GM12878 (cell line): ENCODE results near the gene PARVA. TPM values are rescaled to one million over a fixed set of nuclear protein-coding genes. Genes with fewer than 3 reads are reported as not detected.

Experiments
- ATAC-seq: fragments of 200-7000 bp; cut with Tn5 transposase; 3 replicates; pipeline ENCODE4 v1.9.1; 2020; ENCODE audit warnings: mild to moderate bottlenecking, moderate library complexity
- BruUV-seq: library from RNA; stranded (reverse); fragments of 400-500 nt; replicated peaks from 2 replicates; lab custom pipeline; 2021; lab: Mats Ljungman, UMichigan
- CTCF ChIA-PET: fragments of 300-600 bp; sonication (Branson Sonifier 250); formaldehyde crosslinking; extraction: SDS; loops from one replicate; lab custom pipeline; 2021; ENCODE audit warnings: inconsistent platforms; lab: Yijun Ruan, JAX
- POLR2A ChIA-PET: fragments of 350-600 bp; formaldehyde crosslinking; extraction: SDS; loops from one replicate; lab custom pipeline; 2021; ENCODE audit warnings: inconsistent platforms; lab: Charles Lee
- RAD21 ChIA-PET: fragments of 300-600 bp; sonication (Branson Sonifier 250); formaldehyde crosslinking; loops from one replicate; lab custom pipeline; 2023; ENCODE audit warnings: antibody characterized with exemption; ENCODE audit not compliant: unreplicated experiment; lab: Charles Lee
- SMC1A ChIA-PET: fragments of 300-600 bp; sonication (Branson Sonifier 250); formaldehyde crosslinking; loops from one replicate; lab custom pipeline; 2023; ENCODE audit not compliant: unreplicated experiment, uncharacterized antibody; lab: Charles Lee
- DNase-seq: peaks from one replicate; pipeline ENCODE4 v3.0.0-alpha.2; 2011; ENCODE audit warnings: low read depth, low spot score
- FAIRE-seq: peaks from 3 replicates; lab custom pipeline; 2011; peaks lifted over from hg19 to GRCh38; lab: Jason Lieb, UNC
- H2AFZ ChIP-seq: 2 replicates; pipeline ENCODE4 v1.6.0; 2011; ENCODE audit warnings: low read depth, low read length, control low read depth; ENCODE audit not compliant: control insufficient read depth
- H3K27ac ChIP-seq: 2 replicates; pipeline ENCODE4 v1.5.1; 2011; ENCODE audit warnings: control low read depth; ENCODE audit not compliant: control insufficient read depth, insufficient read depth
- H3K27me3 ChIP-seq, 2 experiments: replicated peaks in 1 of 2; 2 replicates each; pipeline versions ENCODE4 v1.6.0 to v1.6.1; 2011; ENCODE audit warnings: low read length in 1 of 2; ENCODE audit not compliant: control insufficient read depth in 2 of 2, insufficient read depth in 2 of 2
- H3K36me3 ChIP-seq, 2 experiments: 2 replicates each; pipeline ENCODE4 v1.5.1; 2011; ENCODE audit warnings: low read length in 1 of 2; ENCODE audit not compliant: control insufficient read depth in 2 of 2, insufficient read depth in 2 of 2
- H3K4me1 ChIP-seq: 2 replicates; pipeline ENCODE4 v1.6.1; 2011; ENCODE audit warnings: mild to moderate bottlenecking, low read length, moderate library complexity, mixed read lengths; ENCODE audit not compliant: control insufficient read depth, insufficient read depth
- H3K4me2 ChIP-seq: 2 replicates; pipeline ENCODE4 v1.6.0; 2011; ENCODE audit warnings: control low read depth; ENCODE audit not compliant: control insufficient read depth, insufficient read depth
- H3K4me3 ChIP-seq: fragments of 200-600 bp; sonication (generic); 2 replicates; pipeline ENCODE4 v1.5.1; 2016
- H3K79me2 ChIP-seq: 2 replicates; pipeline ENCODE4 v1.6.0; 2011; ENCODE audit warnings: low read length; ENCODE audit not compliant: control insufficient read depth, insufficient read depth
- H3K9ac ChIP-seq: 2 replicates; pipeline ENCODE4 v1.8.0; 2011; ENCODE audit warnings: low read length, control low read depth, mixed read lengths; ENCODE audit not compliant: control insufficient read depth, insufficient read depth
- H3K9me3 ChIP-seq: replicated peaks from 3 replicates; pipeline ENCODE4 v1.5.1; 2011; ENCODE audit warnings: mild to moderate bottlenecking, low read length; ENCODE audit not compliant: control insufficient read depth, insufficient read depth
- H4K20me1 ChIP-seq: 2 replicates; pipeline ENCODE4 v1.6.0; 2011; ENCODE audit not compliant: control insufficient read depth, insufficient read depth
- BMI1 ChIP-seq: fragments of 450-650 bp; IDR thresholded peaks from 2 replicates; pipeline ENCODE4 v1.6.1; 2016; ENCODE audit warnings: mild to moderate bottlenecking, moderate library complexity, borderline replicate concordance
- CREM ChIP-seq: IDR thresholded peaks from 2 replicates; pipeline ENCODE4 v1.6.1; 2014; ENCODE audit warnings: antibody characterized with exemption, low read depth
- DPF2 ChIP-seq: fragments of 450-650 bp; IDR thresholded peaks from 2 replicates; pipeline ENCODE4 v1.6.1; 2017; ENCODE audit warnings: mild to moderate bottlenecking
- ELK1 ChIP-seq: IDR thresholded peaks from 2 replicates; pipeline ENCODE4 v1.6.1; 2012; ENCODE audit warnings: low read depth, low read length, improper control_type of control experiment
- EP300 ChIP-seq, 2 experiments: fragments of 150-350 bp in 1 of 2; IDR thresholded peaks; 2 replicates each; pipeline ENCODE4 v1.6.1; 2011 to 2012; ENCODE audit warnings: low read depth in 2 of 2, low read length in 2 of 2, borderline replicate concordance in 1 of 2, improper control_type of control experiment in 1 of 2, inconsistent platforms in 1 of 2; ENCODE audit not compliant: control insufficient read depth in 1 of 2
- FOXM1 ChIP-seq: IDR thresholded peaks from 2 replicates; pipeline ENCODE4 v1.6.1; 2012; ENCODE audit warnings: low read depth, mild to moderate bottlenecking, inconsistent platforms, low read length, moderate library complexity
- KDM1A ChIP-seq: fragments of 200-600 bp; sonication (generic); IDR thresholded peaks from 2 replicates; pipeline ENCODE4 v1.6.1; 2016; ENCODE audit warnings: borderline replicate concordance
- NFYB ChIP-seq: IDR thresholded peaks from 2 replicates; pipeline ENCODE4 v1.6.1; 2011; ENCODE audit warnings: low read depth, mild to moderate bottlenecking, low read length, improper control_type of control experiment, moderate library complexity; ENCODE audit not compliant: insufficient read depth
- SIN3A ChIP-seq: IDR thresholded peaks from 2 replicates; pipeline ENCODE4 v1.6.1; 2012; ENCODE audit warnings: low read depth, low read length, improper control_type of control experiment
- SMAD5 ChIP-seq: IDR thresholded peaks from 2 replicates; pipeline ENCODE4 v1.6.1; 2016; ENCODE audit warnings: antibody characterized with exemption, low read depth
- STAT1 ChIP-seq: fragments of 450-650 bp; conservative IDR thresholded peaks from 2 replicates; pipeline ENCODE4 v1.6.1; 2014; ENCODE audit warnings: antibody characterized with exemption, mild to moderate bottlenecking
- TAF1 ChIP-seq: IDR thresholded peaks from 2 replicates; pipeline ENCODE4 v1.6.1; 2011; ENCODE audit warnings: mild to moderate bottlenecking, low read depth, low read length, borderline replicate concordance
- USF2 ChIP-seq: IDR thresholded peaks from 2 replicates; pipeline ENCODE4 v1.6.1; 2011; ENCODE audit warnings: low read depth, low read length, improper control_type of control experiment, borderline replicate concordance
- YY1 ChIP-seq: IDR thresholded peaks from 2 replicates; pipeline ENCODE4 v1.6.1; 2011; ENCODE audit warnings: low read depth, mild to moderate bottlenecking, low read length
- ZNF592 ChIP-seq: fragments of 450-650 bp; IDR thresholded peaks from 2 replicates; pipeline ENCODE4 v1.6.1; 2017; ENCODE audit warnings: mild to moderate bottlenecking, moderate library complexity
- WGBS: methylation state at CpG from one replicate; pipeline ENCODE4 v1.1.6; 2016; ENCODE audit warnings: low lambda C conversion rate; ENCODE audit not compliant: insufficient replicate concordance, insufficient coverage; ENCODE audit errors: missing lambda C conversion rate; 5-methylcytosine and 5-hydroxymethylcytosine counted together
- in situ Hi-C: fragments of 300-500 bp; cut with MboI; formaldehyde crosslinking; loops from 9 replicates; pipeline ENCODE4 v1.14.3; 2018; ENCODE audit warnings: mixed read lengths
- intact Hi-C: fragments of 100-400 bp; cut with micrococcal nuclease; formaldehyde crosslinking; loops from one replicate; pipeline ENCODE4 v1.14.2; 2022; ENCODE audit not compliant: unreplicated experiment
- polyA plus RNA-seq, 11 experiments: library from polyadenylated mRNA; depleted of rRNA in 4 of 11; unstranded in 6 of 11; stranded (reverse) in 5 of 11; fragments of >200 nt; fragmentation: Nextera tagmentation in 4 of 11; fragmentation: Illumina TruSeq in 1 of 11; extraction: Ambion mirVana in 4 of 11; extraction: Trizol in 1 of 11; gene quantifications; 1 replicate in 1 of 11; 2 replicates in 10 of 11; pipeline versions ENCODE4 v1.2.1 to v1.2.3, GENCODE V29; 2011 to 2016; ENCODE audit warnings: inconsistent platforms in 2 of 11, missing spikeins in 2 of 11, low read depth in 1 of 11
- total RNA-seq, 4 experiments: library from RNA; depleted of rRNA in 3 of 4; stranded (reverse); fragments of >200 nt in 3 of 4; fragmentation: Illumina TruSeq in 1 of 4; extraction: Trizol in 1 of 4; gene quantifications; 2 replicates each; pipeline versions ENCODE4 v1.2.1 to v1.2.3, GENCODE V29; 2013 to 2021

PARVA gene
- total and polyA plus RNA-seq, 10 of the 15 experiments (the other 5 are each of a cell fraction or from before 2014, with no cell fraction given): 0.01 to 0.44 (median 0.03) TPM; not detected in 7

GRCh38 chr11:12552692-12553091, 175.3 kb downstream of the PARVA start:
- CTCF ChIA-PET: no interaction called here
- WGBS: 23% methylated on average over 4 of the region's 4 CpGs

More at GRCh38 chr11:12552692-12553091, 175.3 kb downstream of the PARVA start:
- H3K4me1 ChIP-seq: no peaks in the 10 kb centered on the region
- intact Hi-C loops (no loop called here), in situ Hi-C loops (no loop called here)
- no peaks in the 10 kb centered on the region for H4K20me1 ChIP-seq
- no peak overlapping the region for H2AFZ ChIP-seq
- DNase-seq (no peak), ATAC-seq (no peak), FAIRE-seq (no peak)
- ChIA-PET RAD21 (no interaction called here), POLR2A (no interaction called here), SMC1A (no interaction called here)
- no peak overlapping the region for H3K27ac ChIP-seq
- H3K79me2 ChIP-seq: no peaks in the 10 kb centered on the region
- TF ChIP-seq SMAD5: no peak
- no peak for TF ChIP-seq USF2
- TF ChIP-seq EP300 (IDR thresholded peaks at IDR 0.05; ENCODE audit: borderline replicate concordance in 1 of 2, control insufficient read depth in 1 of 2, low read depth in 2 of 2, low read length in 2 of 2): no peak
- no peak for TF ChIP-seq NFYB
- TF ChIP-seq BMI1: no peak
- TF ChIP-seq TAF1: no peak
- no peak for TF ChIP-seq SIN3A
- no peak for TF ChIP-seq YY1
- TF ChIP-seq KDM1A: no peak
- no peak for TF ChIP-seq CREM
- no peak for TF ChIP-seq FOXM1
- no peak for TF ChIP-seq ELK1
- TF ChIP-seq DPF2: no peak
- TF ChIP-seq STAT1: no peak
- TF ChIP-seq ZNF592: no peak
- BruUV-seq: no TSS peak
- no peak overlapping the region for H3K4me3 ChIP-seq
- H3K9me3 ChIP-seq: no peaks in the 10 kb centered on the region
- H3K4me2 ChIP-seq: no peak overlapping the region
- no peak overlapping the region for H3K9ac ChIP-seq
- H3K27me3 ChIP-seq: no peaks in the 10 kb centered on the region
- no peaks in the 10 kb centered on the region for H3K36me3 ChIP-seq
